GM12878 (cell line): ENCODE data around the gene ETNPPL. TPM values are rescaled to one million over a fixed set of nuclear protein-coding genes. Genes with fewer than 3 reads are reported as not detected.

Experiments used
- ATAC-seq: fragments of 200-7000 bp; cut with Tn5 transposase; 3 replicates; pipeline ENCODE4 v1.9.1; 2020; ENCODE audit warnings: mild to moderate bottlenecking, moderate library complexity
- BruUV-seq: library from RNA; stranded (reverse); fragments of 400-500 nt; replicated peaks from 2 replicates; lab custom pipeline; 2021; lab: Mats Ljungman, UMichigan
- CTCF ChIA-PET: fragments of 300-600 bp; sonication (Branson Sonifier 250); formaldehyde crosslinking; extraction: SDS; loops from one replicate; lab custom pipeline; 2021; ENCODE audit warnings: inconsistent platforms; lab: Yijun Ruan, JAX
- POLR2A ChIA-PET: fragments of 350-600 bp; formaldehyde crosslinking; extraction: SDS; loops from one replicate; lab custom pipeline; 2021; ENCODE audit warnings: inconsistent platforms; lab: Charles Lee
- RAD21 ChIA-PET: fragments of 300-600 bp; sonication (Branson Sonifier 250); formaldehyde crosslinking; loops from one replicate; lab custom pipeline; 2023; ENCODE audit warnings: antibody characterized with exemption; ENCODE audit not compliant: unreplicated experiment; lab: Charles Lee
- SMC1A ChIA-PET: fragments of 300-600 bp; sonication (Branson Sonifier 250); formaldehyde crosslinking; loops from one replicate; lab custom pipeline; 2023; ENCODE audit not compliant: unreplicated experiment, uncharacterized antibody; lab: Charles Lee
- DNase-seq: peaks from one replicate; pipeline ENCODE4 v3.0.0-alpha.2; 2011; ENCODE audit warnings: low read depth, low spot score
- FAIRE-seq: peaks from 3 replicates; lab custom pipeline; 2011; peaks lifted over from hg19 to GRCh38; lab: Jason Lieb, UNC
- H2AFZ ChIP-seq: 2 replicates; pipeline ENCODE4 v1.6.0; 2011; ENCODE audit warnings: low read depth, low read length, control low read depth; ENCODE audit not compliant: control insufficient read depth
- H3K27ac ChIP-seq: 2 replicates; pipeline ENCODE4 v1.5.1; 2011; ENCODE audit warnings: control low read depth; ENCODE audit not compliant: control insufficient read depth, insufficient read depth
- H3K27me3 ChIP-seq, 2 experiments: replicated peaks in 1 of 2; 2 replicates each; pipeline versions ENCODE4 v1.6.0 to v1.6.1; 2011; ENCODE audit warnings: low read length in 1 of 2; ENCODE audit not compliant: control insufficient read depth in 2 of 2, insufficient read depth in 2 of 2
- H3K36me3 ChIP-seq, 2 experiments: 2 replicates each; pipeline ENCODE4 v1.5.1; 2011; ENCODE audit warnings: low read length in 1 of 2; ENCODE audit not compliant: control insufficient read depth in 2 of 2, insufficient read depth in 2 of 2
- H3K4me1 ChIP-seq: 2 replicates; pipeline ENCODE4 v1.6.1; 2011; ENCODE audit warnings: mild to moderate bottlenecking, low read length, moderate library complexity, mixed read lengths; ENCODE audit not compliant: control insufficient read depth, insufficient read depth
- H3K4me2 ChIP-seq: 2 replicates; pipeline ENCODE4 v1.6.0; 2011; ENCODE audit warnings: control low read depth; ENCODE audit not compliant: control insufficient read depth, insufficient read depth
- H3K4me3 ChIP-seq: fragments of 200-600 bp; sonication (generic); 2 replicates; pipeline ENCODE4 v1.5.1; 2016
- H3K79me2 ChIP-seq: 2 replicates; pipeline ENCODE4 v1.6.0; 2011; ENCODE audit warnings: low read length; ENCODE audit not compliant: control insufficient read depth, insufficient read depth
- H3K9ac ChIP-seq: 2 replicates; pipeline ENCODE4 v1.8.0; 2011; ENCODE audit warnings: low read length, control low read depth, mixed read lengths; ENCODE audit not compliant: control insufficient read depth, insufficient read depth
- H3K9me3 ChIP-seq: replicated peaks from 3 replicates; pipeline ENCODE4 v1.5.1; 2011; ENCODE audit warnings: mild to moderate bottlenecking, low read length; ENCODE audit not compliant: control insufficient read depth, insufficient read depth
- H4K20me1 ChIP-seq: 2 replicates; pipeline ENCODE4 v1.6.0; 2011; ENCODE audit not compliant: control insufficient read depth, insufficient read depth
- ATF3 ChIP-seq: IDR thresholded peaks from 2 replicates; pipeline ENCODE4 v1.6.1; 2011; ENCODE audit warnings: low read depth, mild to moderate bottlenecking, low read length, moderate library complexity, borderline replicate concordance; ENCODE audit errors: extremely low read depth
- ATF7 ChIP-seq: fragments of 450-650 bp; IDR thresholded peaks from 2 replicates; pipeline ENCODE4 v1.6.1; 2016; ENCODE audit warnings: low read depth, mild to moderate bottlenecking
- BCL11A ChIP-seq: IDR thresholded peaks from 2 replicates; pipeline ENCODE4 v1.6.1; 2011; ENCODE audit warnings: low read depth, low read length
- CHD1 ChIP-seq: IDR thresholded peaks from 2 replicates; pipeline ENCODE4 v1.6.1; 2012; ENCODE audit warnings: low read depth, low read length, improper control_type of control experiment
- IRF3 ChIP-seq: fragments of 450-650 bp; IDR thresholded peaks from 2 replicates; pipeline ENCODE4 v1.6.1; 2014; ENCODE audit warnings: mild to moderate bottlenecking
- KDM1A ChIP-seq: fragments of 200-600 bp; sonication (generic); IDR thresholded peaks from 2 replicates; pipeline ENCODE4 v1.6.1; 2016; ENCODE audit warnings: borderline replicate concordance
- PML ChIP-seq: IDR thresholded peaks from 2 replicates; pipeline ENCODE4 v1.6.1; 2012; ENCODE audit warnings: low read length, inconsistent platforms
- RAD21 ChIP-seq: IDR thresholded peaks from 2 replicates; pipeline ENCODE4 v1.6.1; 2011; ENCODE audit warnings: mild to moderate bottlenecking, low read depth, low read length, moderate library complexity; ENCODE audit not compliant: insufficient read depth
- RFX5 ChIP-seq: IDR thresholded peaks from 2 replicates; pipeline ENCODE4 v1.6.1; 2011; ENCODE audit warnings: low read depth, low read length, improper control_type of control experiment
- SUZ12 ChIP-seq: fragments of 200-600 bp; sonication (generic); IDR thresholded peaks from one replicate; pipeline ENCODE4 v1.6.1; 2018; ENCODE audit warnings: antibody characterized with exemption, mild to moderate bottlenecking; ENCODE audit not compliant: unreplicated experiment
- TBL1XR1 ChIP-seq: IDR thresholded peaks from 2 replicates; pipeline ENCODE4 v1.6.1; 2012; ENCODE audit warnings: low read depth, low read length, improper control_type of control experiment
- TCF7 ChIP-seq: IDR thresholded peaks from 2 replicates; pipeline ENCODE4 v1.6.1; 2014; ENCODE audit warnings: antibody characterized with exemption, borderline replicate concordance
- ZSCAN29 ChIP-seq: fragments of 450-650 bp; IDR thresholded peaks from 2 replicates; pipeline ENCODE4 v1.6.1; 2017; ENCODE audit warnings: mild to moderate bottlenecking, moderate library complexity
- WGBS: methylation state at CpG from one replicate; pipeline ENCODE4 v1.1.6; 2016; ENCODE audit warnings: low lambda C conversion rate; ENCODE audit not compliant: insufficient replicate concordance, insufficient coverage; ENCODE audit errors: missing lambda C conversion rate; 5-methylcytosine and 5-hydroxymethylcytosine counted together
- in situ Hi-C: fragments of 300-500 bp; cut with MboI; formaldehyde crosslinking; loops from 9 replicates; pipeline ENCODE4 v1.14.3; 2018; ENCODE audit warnings: mixed read lengths
- intact Hi-C: fragments of 100-400 bp; cut with micrococcal nuclease; formaldehyde crosslinking; loops from one replicate; pipeline ENCODE4 v1.14.2; 2022; ENCODE audit not compliant: unreplicated experiment
- polyA plus RNA-seq, 11 experiments: library from polyadenylated mRNA; depleted of rRNA in 4 of 11; unstranded in 6 of 11; stranded (reverse) in 5 of 11; fragments of >200 nt; fragmentation: Nextera tagmentation in 4 of 11; fragmentation: Illumina TruSeq in 1 of 11; extraction: Ambion mirVana in 4 of 11; extraction: Trizol in 1 of 11; gene quantifications; 1 replicate in 1 of 11; 2 replicates in 10 of 11; pipeline versions ENCODE4 v1.2.1 to v1.2.3, GENCODE V29; 2011 to 2016; ENCODE audit warnings: inconsistent platforms in 2 of 11, missing spikeins in 2 of 11, low read depth in 1 of 11
- total RNA-seq, 4 experiments: library from RNA; depleted of rRNA in 3 of 4; stranded (reverse); fragments of >200 nt in 3 of 4; fragmentation: Illumina TruSeq in 1 of 4; extraction: Trizol in 1 of 4; gene quantifications; 2 replicates each; pipeline versions ENCODE4 v1.2.1 to v1.2.3, GENCODE V29; 2013 to 2021
- TF ChIP-seq, protein P1 (sequence below): fragments of 450-650 bp; IDR thresholded peaks from 2 replicates; pipeline ENCODE4 v1.6.1; 2016; ENCODE audit warnings: mild to moderate bottlenecking, moderate library complexity, borderline replicate concordance

The ETNPPL gene
- total and polyA plus RNA-seq, 10 of the 15 experiments (the other 5 are each of a cell fraction or from before 2014, with no cell fraction given) = not detected

DNA sequence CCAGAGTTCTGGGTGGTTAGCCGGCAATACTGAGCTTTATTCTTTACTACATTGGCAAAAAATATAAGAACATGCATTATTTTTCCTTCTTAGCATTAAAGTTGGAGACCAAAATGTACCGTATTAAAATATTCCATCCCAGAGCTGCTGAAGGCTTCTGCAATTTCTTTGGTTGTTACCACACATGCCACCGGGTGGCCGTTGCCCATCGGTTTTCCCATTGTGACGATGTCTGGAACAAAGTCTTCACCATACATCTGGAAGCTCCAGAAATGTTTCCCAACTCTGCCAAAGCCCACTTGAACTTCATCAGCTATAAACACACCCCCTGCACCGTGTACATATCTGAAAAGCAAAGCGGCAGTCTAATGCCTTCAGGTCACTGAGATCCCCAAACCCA lies 13.7 kb downstream of the ETNPPL start:
- Histone ChIP-seq H3K79me2 (no peaks in the 10 kb centered on the region), H3K9ac (no peak overlapping the region), H3K36me3 (no peaks in the 10 kb centered on the region), H3K4me2 (no peak overlapping the region), H3K27ac (no peak overlapping the region), H3K9me3 (no peaks in the 10 kb centered on the region), H4K20me1 (no peaks in the 10 kb centered on the region), H3K4me3 (no peak overlapping the region), H3K27me3 (no peaks in the 10 kb centered on the region), H2AFZ (no peak overlapping the region), H3K4me1 (no peaks in the 10 kb centered on the region)
- DNase-seq (no peak), ATAC-seq (no peak), FAIRE-seq (no peak)
- WGBS = 57% methylated on average over 8 of the region's 8 CpGs
- ChIA-PET SMC1A (no interaction called here), CTCF (no interaction called here), POLR2A (no interaction called here), RAD21 (no interaction called here)
- no peak for TF ChIP-seq ATF3
- no peak for TF ChIP-seq TBL1XR1
- TF ChIP-seq TCF7 = no peak
- TF ChIP-seq, protein P1, sequence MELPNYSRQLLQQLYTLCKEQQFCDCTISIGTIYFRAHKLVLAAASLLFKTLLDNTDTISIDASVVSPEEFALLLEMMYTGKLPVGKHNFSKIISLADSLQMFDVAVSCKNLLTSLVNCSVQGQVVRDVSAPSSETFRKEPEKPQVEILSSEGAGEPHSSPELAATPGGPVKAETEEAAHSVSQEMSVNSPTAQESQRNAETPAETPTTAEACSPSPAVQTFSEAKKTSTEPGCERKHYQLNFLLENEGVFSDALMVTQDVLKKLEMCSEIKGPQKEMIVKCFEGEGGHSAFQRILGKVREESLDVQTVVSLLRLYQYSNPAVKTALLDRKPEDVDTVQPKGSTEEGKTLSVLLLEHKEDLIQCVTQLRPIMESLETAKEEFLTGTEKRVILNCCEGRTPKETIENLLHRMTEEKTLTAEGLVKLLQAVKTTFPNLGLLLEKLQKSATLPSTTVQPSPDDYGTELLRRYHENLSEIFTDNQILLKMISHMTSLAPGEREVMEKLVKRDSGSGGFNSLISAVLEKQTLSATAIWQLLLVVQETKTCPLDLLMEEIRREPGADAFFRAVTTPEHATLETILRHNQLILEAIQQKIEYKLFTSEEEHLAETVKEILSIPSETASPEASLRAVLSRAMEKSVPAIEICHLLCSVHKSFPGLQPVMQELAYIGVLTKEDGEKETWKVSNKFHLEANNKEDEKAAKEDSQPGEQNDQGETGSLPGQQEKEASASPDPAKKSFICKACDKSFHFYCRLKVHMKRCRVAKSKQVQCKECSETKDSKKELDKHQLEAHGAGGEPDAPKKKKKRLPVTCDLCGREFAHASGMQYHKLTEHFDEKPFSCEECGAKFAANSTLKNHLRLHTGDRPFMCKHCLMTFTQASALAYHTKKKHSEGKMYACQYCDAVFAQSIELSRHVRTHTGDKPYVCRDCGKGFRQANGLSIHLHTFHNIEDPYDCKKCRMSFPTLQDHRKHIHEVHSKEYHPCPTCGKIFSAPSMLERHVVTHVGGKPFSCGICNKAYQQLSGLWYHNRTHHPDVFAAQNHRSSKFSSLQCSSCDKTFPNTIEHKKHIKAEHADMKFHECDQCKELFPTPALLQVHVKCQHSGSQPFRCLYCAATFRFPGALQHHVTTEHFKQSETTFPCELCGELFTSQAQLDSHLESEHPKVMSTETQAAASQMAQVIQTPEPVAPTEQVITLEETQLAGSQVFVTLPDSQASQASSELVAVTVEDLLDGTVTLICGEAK = no peak
- TF ChIP-seq ATF7 = no peak
- TF ChIP-seq KDM1A = no peak
- TF ChIP-seq BCL11A = no peak
- TF ChIP-seq PML = no peak
- TF ChIP-seq SUZ12 = no peak
- no peak for TF ChIP-seq ZSCAN29
- no peak for TF ChIP-seq RFX5
- TF ChIP-seq CHD1 = no peak
- TF ChIP-seq RAD21 = no peak
- TF ChIP-seq IRF3 = no peak
- intact Hi-C loops (no loop called here), in situ Hi-C loops (no loop called here)
- BruUV-seq = no TSS peak
